Epithelial cell of proximal tubule (primary cell): Measurements from ENCODE around the gene DGCR2. TPM values are rescaled to one million over a fixed set of nuclear protein-coding genes. Genes with fewer than 3 reads are reported as not detected.
"Not testable (repeated sequence)": the region's sequence is repeated elsewhere in the genome, so short reads cannot be mapped to it uniquely, and the experiment has no call there.

ENCODE experiments used
- DNase-seq: peaks from one replicate; pipeline ENCODE4 v3.0.0-alpha.2; 2011; ENCODE audit warnings: low read depth
- H3K4me3 ChIP-seq: 2 replicates; pipeline ENCODE4 v1.5.1; 2011; ENCODE audit warnings: low read depth, mild to moderate bottlenecking, low read length
- CTCF ChIP-seq: conservative IDR thresholded peaks from 2 replicates; pipeline ENCODE4 v1.5.1; 2012; ENCODE audit warnings: low read depth, mild to moderate bottlenecking, low read length
- total RNA-seq: library from RNA; depleted of rRNA; stranded (reverse); fragments of >200 nt; gene quantifications from 2 replicates; pipeline ENCODE4 v1.2.3, GENCODE V29; 2015

Gene DGCR2
- total RNA-seq, 1 donor from 2014 or later = 51.7 TPM

- H3K4me3 ChIP-seq = no peak overlapping the region
- no peak for DNase-seq
- TF ChIP-seq CTCF = no peak
These were observed 44.2 kb upstream of the DGCR2 start for GRCh38 chr22:19166421-19166820.

GRCh38 chr22:19164425-19164824, 42.2 kb upstream of the DGCR2 start:
- no peak for DNase-seq
- TF ChIP-seq CTCF = no peak
- H3K4me3 ChIP-seq = no peak overlapping the region

- not testable (repeated sequence) for DNase-seq, H3K4me3 ChIP-seq
These were observed 36.4 kb upstream of the DGCR2 start for GRCh38 chr22:19158649-19159048.

GRCh38 chr22:19156109-19156508, 33.9 kb upstream of the DGCR2 start:
- H3K4me3 ChIP-seq, DNase-seq: not testable (repeated sequence)

GRCh38 chr22:19152942-19153883, 31.0 kb upstream of the DGCR2 start:
- no peak for DNase-seq
- no peak overlapping the region for H3K4me3 ChIP-seq
- no peak for TF ChIP-seq CTCF

- DNase-seq = no peak
- no peak overlapping the region for H3K4me3 ChIP-seq
- TF ChIP-seq CTCF = no peak
These were observed 29.3 kb upstream of the DGCR2 start for GRCh38 chr22:19151329-19152191.

- no peak for TF ChIP-seq CTCF
- H3K4me3 ChIP-seq = no peak overlapping the region
- no peak for DNase-seq
These were observed 28.5 kb upstream of the DGCR2 start for GRCh38 chr22:19150482-19151328.
